Measurements from ENCODE around the gene CYP1B1.

The CYP1B1 gene

DNA sequence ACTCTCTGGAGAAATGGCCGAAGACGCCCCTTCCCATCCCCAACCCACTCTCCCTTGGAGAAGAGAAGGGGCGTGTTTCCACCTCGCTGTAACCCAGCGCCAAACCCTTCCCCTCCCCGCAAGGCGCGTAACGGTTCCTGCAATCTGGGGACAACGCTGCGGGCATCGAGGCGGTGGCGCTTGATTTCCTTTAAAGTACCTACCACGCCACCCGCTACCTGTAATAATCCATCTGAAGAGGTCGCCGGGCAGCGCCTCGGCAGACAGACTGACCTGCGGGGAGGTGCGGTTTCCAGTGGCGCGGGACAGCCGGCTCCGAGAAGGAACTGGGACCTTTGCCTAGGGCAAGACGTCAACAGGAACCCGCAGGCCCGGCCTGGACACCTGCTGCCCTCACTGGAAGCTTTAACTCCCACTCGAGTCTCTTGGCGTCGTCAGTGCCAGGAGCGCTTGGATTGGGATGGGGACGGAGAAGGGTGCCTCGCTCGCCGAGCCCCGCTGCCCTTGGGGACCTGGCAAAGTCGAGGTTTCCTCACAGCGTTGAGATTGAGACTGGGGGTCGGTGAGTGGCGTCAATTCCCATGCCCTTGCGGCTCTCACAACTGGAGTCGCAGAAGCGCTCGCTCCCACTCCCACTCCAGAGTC lies at the start of gene CYP1B1:
Gene CYP1B1 (minus strand): TSS at position 645 of the 645 bp plus-strand sequence. CDS start 763 bp downstream, outside the sequence.
- Histone ChIP-seq H3K4me1 (ENCODE audit: control insufficient read depth, insufficient read depth, low read length) (peaks cover 19% of the 10 kb centered on the region), H3K27ac (ENCODE audit: low read length) (no peak within 1 kb of the TSS), H3K36me3 (ENCODE audit: control insufficient read depth, insufficient read depth, low read length) (peaks cover 3% of the 10 kb centered on the region; the same call in 1 of the 2 replicates), H3K27me3 (ENCODE audit: control insufficient read depth, insufficient read depth, low read length) (peaks cover 36% of the 10 kb centered on the region), H3K4me3 (ENCODE audit: low read length) (peak within 1 kb of the TSS; percentile 41; the same call in 1 of the 2 replicates), H3K9me3 (ENCODE audit: control insufficient read depth, insufficient read depth, low read length) (no peaks in the 10 kb centered on the region)
- DNase-seq (ENCODE audit: low read depth, low spot score) = no peak
- WGBS (ENCODE audit: insufficient coverage, insufficient read length) = no CpG with 5 or more reads among the region's 46 CpGs

DNA sequence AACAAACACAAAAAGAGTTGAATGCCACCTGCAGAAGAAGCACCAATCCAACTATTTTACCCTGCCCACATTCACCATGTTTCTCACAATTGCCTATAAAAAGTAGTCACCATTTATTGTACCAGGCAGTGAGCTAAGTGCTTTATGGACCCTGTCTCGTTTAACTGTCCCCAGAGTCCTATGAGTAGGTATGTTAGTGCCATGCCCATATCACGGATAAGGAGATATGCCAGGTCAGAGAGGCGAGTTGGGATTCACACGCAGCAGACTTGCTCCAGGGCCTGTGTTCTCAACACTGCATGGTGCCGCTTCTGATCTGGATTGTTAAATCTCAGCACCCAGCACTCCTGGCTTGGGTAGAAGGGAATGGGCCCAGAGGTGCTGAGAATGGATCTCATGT lies 49.1 kb upstream of the CYP1B1 start:
- Histone ChIP-seq H3K27ac (ENCODE audit: low read length) (no peak overlapping the region), H3K4me1 (ENCODE audit: control insufficient read depth, insufficient read depth, low read length) (no peaks in the 10 kb centered on the region), H3K4me3 (ENCODE audit: low read length) (no peak overlapping the region), H3K9me3 (ENCODE audit: control insufficient read depth, insufficient read depth, low read length) (peaks cover 2% of the 10 kb centered on the region; the same call in 1 of the 2 replicates), H3K27me3 (ENCODE audit: control insufficient read depth, insufficient read depth, low read length) (no peaks in the 10 kb centered on the region), H3K36me3 (ENCODE audit: control insufficient read depth, insufficient read depth, low read length) (no peaks in the 10 kb centered on the region)
- WGBS (ENCODE audit: insufficient coverage, insufficient read length) = no CpG with 5 or more reads among the region's 5 CpGs
- no peak for DNase-seq (ENCODE audit: low read depth, low spot score)

- DNase-seq (ENCODE audit: low read depth, low spot score) = no peak
- H3K9me3 ChIP-seq (ENCODE audit: control insufficient read depth, insufficient read depth, low read length) = peaks cover 2% of the 10 kb centered on the region; the same call in 1 of the 2 replicates
- no peaks in the 10 kb centered on the region for H3K27me3 ChIP-seq (ENCODE audit: control insufficient read depth, insufficient read depth, low read length)
- H3K4me1 ChIP-seq (ENCODE audit: control insufficient read depth, insufficient read depth, low read length) = no peaks in the 10 kb centered on the region
- no peak overlapping the region for H3K27ac ChIP-seq (ENCODE audit: low read length)
- no peaks in the 10 kb centered on the region for H3K36me3 ChIP-seq (ENCODE audit: control insufficient read depth, insufficient read depth, low read length)
- no CpG with 5 or more reads among the region's 1 CpG for WGBS (ENCODE audit: insufficient coverage, insufficient read length)
- no peak overlapping the region for H3K4me3 ChIP-seq (ENCODE audit: low read length)
These were observed 48.0 kb upstream of the CYP1B1 start for GRCh38 chr2:38123911-38124310.

DNA sequence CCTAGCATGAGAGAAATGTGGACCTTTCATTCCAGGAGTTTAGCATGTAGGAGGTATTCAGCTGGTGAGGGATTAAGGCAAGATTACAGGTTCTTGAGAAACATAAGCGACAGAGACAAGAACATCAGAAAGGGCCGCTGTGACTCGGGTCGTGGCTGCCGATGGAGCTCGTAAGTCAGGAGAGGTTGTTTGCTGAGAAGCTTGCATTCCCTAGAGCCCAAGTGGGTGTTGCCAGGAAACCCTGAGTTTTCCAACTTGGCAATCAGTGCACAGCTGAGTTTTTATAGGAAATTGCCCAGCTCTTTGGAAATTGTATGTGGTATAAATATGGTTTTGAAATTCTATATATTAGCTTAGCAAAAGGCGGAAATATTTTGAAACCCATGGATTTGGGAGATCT lies 46.4 kb upstream of the CYP1B1 start:
- Histone ChIP-seq H3K9me3 (ENCODE audit: control insufficient read depth, insufficient read depth, low read length) (no peaks in the 10 kb centered on the region; the same call in 1 of the 2 replicates), H3K4me3 (ENCODE audit: low read length) (no peak overlapping the region), H3K27ac (ENCODE audit: low read length) (no peak overlapping the region), H3K4me1 (ENCODE audit: control insufficient read depth, insufficient read depth, low read length) (no peaks in the 10 kb centered on the region), H3K36me3 (ENCODE audit: control insufficient read depth, insufficient read depth, low read length) (no peaks in the 10 kb centered on the region), H3K27me3 (ENCODE audit: control insufficient read depth, insufficient read depth, low read length) (no peaks in the 10 kb centered on the region)
- WGBS (ENCODE audit: insufficient coverage, insufficient read length) = no CpG with 5 or more reads among the region's 7 CpGs
- no peak for DNase-seq (ENCODE audit: low read depth, low spot score)

DNA sequence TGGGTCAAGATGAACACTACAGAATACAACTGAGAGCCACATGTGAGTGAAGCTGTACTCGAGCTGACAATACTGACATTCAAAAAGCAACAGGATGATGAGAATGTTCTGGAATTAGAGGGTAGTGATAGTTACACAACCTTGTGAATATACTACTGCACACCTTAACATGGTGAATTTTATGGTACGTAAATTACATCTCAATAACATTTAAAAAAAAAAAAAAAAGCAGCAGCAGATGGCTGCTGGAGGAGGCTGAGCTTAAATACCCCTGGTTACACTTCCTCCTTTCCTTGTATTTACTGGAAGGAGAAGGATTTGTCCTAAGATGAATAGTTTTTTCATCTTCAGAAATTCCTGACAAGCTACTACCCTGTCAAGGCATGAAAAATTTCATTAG lies 45.5 kb upstream of the CYP1B1 start:
- no peak overlapping the region for H3K4me3 ChIP-seq (ENCODE audit: low read length)
- H3K27ac ChIP-seq (ENCODE audit: low read length) = no peak overlapping the region
- no peaks in the 10 kb centered on the region for H3K27me3 ChIP-seq (ENCODE audit: control insufficient read depth, insufficient read depth, low read length)
- DNase-seq (ENCODE audit: low read depth, low spot score) = no peak
- H3K4me1 ChIP-seq (ENCODE audit: control insufficient read depth, insufficient read depth, low read length) = no peaks in the 10 kb centered on the region
- no CpG with 5 or more reads among the region's 2 CpGs for WGBS (ENCODE audit: insufficient coverage, insufficient read length)
- no peaks in the 10 kb centered on the region; the same call in 1 of the 2 replicates for H3K9me3 ChIP-seq (ENCODE audit: control insufficient read depth, insufficient read depth, low read length)
- no peaks in the 10 kb centered on the region for H3K36me3 ChIP-seq (ENCODE audit: control insufficient read depth, insufficient read depth, low read length)

DNA sequence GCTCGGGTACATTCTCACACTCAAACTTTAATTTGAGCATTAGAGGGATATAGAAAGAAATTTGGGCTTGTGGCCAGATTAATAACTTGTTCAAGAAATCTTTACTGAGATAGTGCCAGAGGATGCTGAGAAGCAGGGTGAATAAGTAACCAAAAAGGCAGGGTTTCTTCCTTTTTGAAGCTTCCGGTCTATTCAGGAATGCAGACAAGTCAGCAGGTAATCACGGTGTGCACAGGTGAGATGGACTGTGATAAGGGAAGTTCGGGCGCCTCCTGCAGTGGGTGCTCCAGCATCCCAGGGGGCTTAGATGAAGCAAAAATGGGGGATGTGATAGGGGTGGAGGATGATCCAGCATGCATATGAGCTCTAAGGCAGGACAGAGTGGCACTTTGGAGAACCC lies 44.9 kb upstream of the CYP1B1 start:
- DNase-seq (ENCODE audit: low read depth, low spot score) = no peak
- no CpG with 5 or more reads among the region's 5 CpGs for whole genome bisulfite sequencing (ENCODE audit: insufficient coverage, insufficient read length)
- Histone ChIP-seq H3K4me3 (ENCODE audit: low read length) (no peak overlapping the region), H3K4me1 (ENCODE audit: control insufficient read depth, insufficient read depth, low read length) (no peaks in the 10 kb centered on the region), H3K27me3 (ENCODE audit: control insufficient read depth, insufficient read depth, low read length) (no peaks in the 10 kb centered on the region), H3K9me3 (ENCODE audit: control insufficient read depth, insufficient read depth, low read length) (no peaks in the 10 kb centered on the region), H3K36me3 (ENCODE audit: control insufficient read depth, insufficient read depth, low read length) (no peaks in the 10 kb centered on the region), H3K27ac (ENCODE audit: low read length) (no peak overlapping the region)

- no CpG with 5 or more reads among the region's 2 CpGs for WGBS (ENCODE audit: insufficient coverage, insufficient read length)
- H3K27ac ChIP-seq (ENCODE audit: low read length) = no peak overlapping the region
- no peaks in the 10 kb centered on the region for H3K4me1 ChIP-seq (ENCODE audit: control insufficient read depth, insufficient read depth, low read length)
- H3K36me3 ChIP-seq (ENCODE audit: control insufficient read depth, insufficient read depth, low read length) = no peaks in the 10 kb centered on the region
- no peak for DNase-seq (ENCODE audit: low read depth, low spot score)
- H3K27me3 ChIP-seq (ENCODE audit: control insufficient read depth, insufficient read depth, low read length) = no peaks in the 10 kb centered on the region
- no peaks in the 10 kb centered on the region for H3K9me3 ChIP-seq (ENCODE audit: control insufficient read depth, insufficient read depth, low read length)
- H3K4me3 ChIP-seq (ENCODE audit: low read length) = no peak overlapping the region
These were observed 44.3 kb upstream of the CYP1B1 start for GRCh38 chr2:38120264-38120592.

DNA sequence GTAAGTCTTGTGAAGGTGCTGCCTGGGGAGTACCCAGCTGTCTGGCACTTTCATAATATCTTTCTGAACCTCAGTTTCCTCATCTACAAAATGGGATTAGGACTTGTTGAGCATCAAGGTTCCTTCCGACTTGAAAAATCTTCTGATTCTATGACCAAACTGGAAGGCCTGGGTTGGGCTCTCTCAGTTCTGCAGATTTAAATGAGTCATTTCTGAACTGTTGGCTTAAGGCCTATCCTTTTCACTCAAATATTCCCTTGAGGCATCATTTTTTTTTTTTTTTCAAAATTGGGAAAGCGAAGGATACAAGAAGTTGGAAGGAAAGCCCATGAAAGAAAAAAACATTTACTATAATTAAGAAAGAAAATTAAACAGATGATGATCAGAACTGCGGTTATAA lies 40.8 kb upstream of the CYP1B1 start:
- no CpG with 5 or more reads among the region's 3 CpGs for WGBS (ENCODE audit: insufficient coverage, insufficient read length)
- H3K27ac ChIP-seq (ENCODE audit: low read length) = no peak overlapping the region

GRCh38 chr2:38115216-38116032 lies 39.5 kb upstream of the CYP1B1 start:
- H3K27me3 ChIP-seq (ENCODE audit: control insufficient read depth, insufficient read depth, low read length) = no peaks in the 10 kb centered on the region
- H3K4me3 ChIP-seq (ENCODE audit: low read length) = no peak overlapping the region
- DNase-seq (ENCODE audit: low read depth, low spot score) = peak; percentile 71
- H3K4me1 ChIP-seq (ENCODE audit: control insufficient read depth, insufficient read depth, low read length) = no peaks in the 10 kb centered on the region
- no peak overlapping the region for H3K27ac ChIP-seq (ENCODE audit: low read length)
- no peaks in the 10 kb centered on the region for H3K9me3 ChIP-seq (ENCODE audit: control insufficient read depth, insufficient read depth, low read length)
- H3K36me3 ChIP-seq (ENCODE audit: control insufficient read depth, insufficient read depth, low read length) = no peaks in the 10 kb centered on the region
- no CpG with 5 or more reads among the region's 8 CpGs for whole genome bisulfite sequencing (ENCODE audit: insufficient coverage, insufficient read length)

More for the DNA sequence above, 40.8 kb upstream of the CYP1B1 start:
- H3K9me3 ChIP-seq (ENCODE audit: control insufficient read depth, insufficient read depth, low read length) = no peaks in the 10 kb centered on the region
- no peak for DNase-seq (ENCODE audit: low read depth, low spot score)
- no peaks in the 10 kb centered on the region for H3K36me3 ChIP-seq (ENCODE audit: control insufficient read depth, insufficient read depth, low read length)
- H3K27me3 ChIP-seq (ENCODE audit: control insufficient read depth, insufficient read depth, low read length) = no peaks in the 10 kb centered on the region
- H3K4me3 ChIP-seq (ENCODE audit: low read length) = no peak overlapping the region
- no peaks in the 10 kb centered on the region for H3K4me1 ChIP-seq (ENCODE audit: control insufficient read depth, insufficient read depth, low read length)

- Histone ChIP-seq H3K4me1 (ENCODE audit: control insufficient read depth, insufficient read depth, low read length) (no peaks in the 10 kb centered on the region), H3K27me3 (ENCODE audit: control insufficient read depth, insufficient read depth, low read length) (no peaks in the 10 kb centered on the region), H3K27ac (ENCODE audit: low read length) (no peak overlapping the region), H3K36me3 (ENCODE audit: control insufficient read depth, insufficient read depth, low read length) (no peaks in the 10 kb centered on the region), H3K4me3 (ENCODE audit: low read length) (no peak overlapping the region), H3K9me3 (ENCODE audit: control insufficient read depth, insufficient read depth, low read length) (no peaks in the 10 kb centered on the region)
- DNase-seq (ENCODE audit: low read depth, low spot score) = no peak
- WGBS (ENCODE audit: insufficient coverage, insufficient read length) = no CpG with 5 or more reads among the region's 4 CpGs
These were observed 38.2 kb upstream of the CYP1B1 start for GRCh38 chr2:38113981-38114708.

Data from iPS DF 6.9 (cell line).